ENCODE data around the gene EFEMP2.
A peak's percentile ranks its signal among the peaks of the same experiment; 100 is the strongest.

The EFEMP2 gene

GRCh38 chr11:65867284-65868071, 5.1 kb downstream of the EFEMP2 start:
- no peak for DNase-seq (ENCODE audit: extremely low read depth in 1 of 2, low read depth in 1 of 2)

- no peak for DNase-seq (ENCODE audit: extremely low read depth in 1 of 2, low read depth in 1 of 2)
Observed at GRCh38 chr11:65866509-65867283, 5.9 kb downstream of the EFEMP2 start.

- DNase-seq (ENCODE audit: extremely low read depth in 1 of 2, low read depth in 1 of 2): no peak
Observed at GRCh38 chr11:65865550-65866172, 6.9 kb downstream of the EFEMP2 start.

- no peak for DNase-seq (ENCODE audit: extremely low read depth in 1 of 2, low read depth in 1 of 2)
Observed at GRCh38 chr11:65864706-65865471, 7.7 kb downstream of the EFEMP2 start.

- DNase-seq (ENCODE audit: extremely low read depth in 1 of 2, low read depth in 1 of 2): no peak
Observed at GRCh38 chr11:65863889-65864705, 8.5 kb downstream of the EFEMP2 start.

- no peak for DNase-seq (ENCODE audit: extremely low read depth in 1 of 2, low read depth in 1 of 2)
Observed at GRCh38 chr11:65862941-65863888, 9.4 kb downstream of the EFEMP2 start.

- no peak for DNase-seq (ENCODE audit: extremely low read depth in 1 of 2, low read depth in 1 of 2)
Observed at GRCh38 chr11:65862191-65862735, 10.3 kb downstream of the EFEMP2 start.

GRCh38 chr11:65861533-65862183, 10.9 kb downstream of the EFEMP2 start:
- no peak for DNase-seq (ENCODE audit: extremely low read depth in 1 of 2, low read depth in 1 of 2)

- DNase-seq (ENCODE audit: extremely low read depth in 1 of 2, low read depth in 1 of 2): no peak
Observed at GRCh38 chr11:65861165-65861505, 11.5 kb downstream of the EFEMP2 start.

- DNase-seq (ENCODE audit: extremely low read depth in 1 of 2, low read depth in 1 of 2): peak; percentile 91 to 97
Observed at GRCh38 chr11:65860278-65861164, 12.1 kb downstream of the EFEMP2 start, which contains the start of gene MUS81. MUS81 (plus strand) TSS chr11:65860433; CDS start chr11:65860754, 321 bp downstream.

GRCh38 chr11:65859812-65860277, 12.8 kb downstream of the EFEMP2 start:
- no peak for DNase-seq (ENCODE audit: extremely low read depth in 1 of 2, low read depth in 1 of 2)

- peak; percentile 94 to 98 for DNase-seq (ENCODE audit: extremely low read depth in 1 of 2, low read depth in 1 of 2)
Observed at GRCh38 chr11:65859095-65859811, 13.3 kb downstream of the EFEMP2 start.

- no peak for DNase-seq (ENCODE audit: extremely low read depth in 1 of 2, low read depth in 1 of 2)
Observed at GRCh38 chr11:65858681-65859087, 13.9 kb downstream of the EFEMP2 start.

GRCh38 chr11:65857853-65858680, 14.5 kb downstream of the EFEMP2 start, which contains the start of gene CFL1:
CFL1 (minus strand) TSS chr11:65858180; CDS start chr11:65858099, 81 bp downstream.
- DNase-seq (ENCODE audit: extremely low read depth in 1 of 2, low read depth in 1 of 2): peak; percentile 88 to 95

GRCh38 chr11:65857500-65857852, 15.1 kb downstream of the EFEMP2 start:
- DNase-seq (ENCODE audit: extremely low read depth in 1 of 2, low read depth in 1 of 2): peak in 1 of 2 donors; percentile 58

Measured in activated CD8-positive, alpha-beta memory T cell treated with anti-CD3 and anti-CD28 coated beads for 1 hour (primary cell).